Retina (tissue), 1 donor: Measurements from ENCODE around the gene PRKCZ.
A peak's percentile ranks its signal among the peaks of the same experiment; 100 is the strongest.

ENCODE experiments used
- DNase-seq: peaks from one replicate; pipeline ENCODE4 v3.0.0-alpha.2; 2016

Gene PRKCZ

GRCh38 chr1:2070016-2070415 lies 19.8 kb downstream of the PRKCZ start:
- no peak for DNase-seq

- DNase-seq = no peak
Observed at GRCh38 chr1:2070800-2071530, 20.8 kb downstream of the PRKCZ start.

DNA sequence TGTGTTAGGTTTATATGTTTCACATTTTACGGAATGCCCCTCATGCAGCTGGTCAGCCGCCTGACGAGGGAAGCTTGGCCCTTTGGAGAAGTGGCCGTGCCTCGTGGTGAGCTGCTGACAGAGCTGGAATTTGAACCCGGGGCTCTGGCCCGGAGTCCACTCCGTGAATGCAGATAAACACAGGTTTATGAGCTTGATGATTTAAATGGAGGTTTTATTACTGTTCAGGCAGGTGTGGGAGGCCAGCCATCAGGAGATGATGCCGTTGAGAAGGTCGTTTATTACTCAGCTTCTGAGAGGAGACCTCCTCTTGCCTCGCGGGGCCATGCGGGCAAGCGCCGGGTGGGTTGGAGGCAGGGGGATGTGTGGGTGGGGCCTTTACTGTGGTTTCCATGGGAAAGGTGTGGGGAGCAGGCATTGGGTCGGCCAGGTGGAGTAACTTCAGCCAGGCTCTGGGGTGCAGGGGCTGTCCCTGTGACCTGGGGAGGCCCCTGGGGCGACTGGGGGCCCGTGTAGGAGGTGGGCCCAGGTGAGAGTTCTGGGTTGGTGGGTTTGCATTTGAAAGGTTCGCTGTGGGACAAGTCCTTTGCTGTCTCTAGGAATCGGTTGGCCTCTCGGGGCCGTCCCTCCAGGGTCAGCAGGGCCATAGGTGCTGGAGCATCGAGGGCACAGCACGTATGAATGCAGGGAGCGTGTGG lies 22.0 kb downstream of the PRKCZ start:
- DNase-seq = no peak

DNA sequence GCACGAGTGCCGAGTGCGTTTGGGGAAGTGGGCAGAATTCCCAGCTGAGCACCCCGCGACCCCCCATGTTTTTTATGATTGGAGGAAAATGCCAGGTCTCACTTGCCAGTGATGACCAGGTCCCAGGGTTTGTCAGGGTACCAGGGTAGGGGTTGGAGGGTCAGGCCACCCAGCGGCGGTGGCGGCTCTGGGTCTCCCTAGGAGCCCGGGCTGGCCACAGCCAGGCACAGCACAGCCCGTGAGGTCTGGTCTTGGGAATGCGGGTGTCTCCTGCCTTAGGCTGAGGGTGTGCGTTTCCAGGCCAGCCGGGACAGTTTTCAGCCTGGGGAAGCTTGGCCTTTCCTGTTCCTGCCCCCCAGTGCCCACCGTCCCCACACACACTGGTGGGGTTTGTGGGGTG lies 22.7 kb downstream of the PRKCZ start:
- no peak for DNase-seq

GRCh38 chr1:2073382-2074230 lies 23.4 kb downstream of the PRKCZ start:
- DNase-seq = peak; percentile 93

GRCh38 chr1:2074396-2074795 lies 24.2 kb downstream of the PRKCZ start:
- peak; percentile 52 for DNase-seq

DNA sequence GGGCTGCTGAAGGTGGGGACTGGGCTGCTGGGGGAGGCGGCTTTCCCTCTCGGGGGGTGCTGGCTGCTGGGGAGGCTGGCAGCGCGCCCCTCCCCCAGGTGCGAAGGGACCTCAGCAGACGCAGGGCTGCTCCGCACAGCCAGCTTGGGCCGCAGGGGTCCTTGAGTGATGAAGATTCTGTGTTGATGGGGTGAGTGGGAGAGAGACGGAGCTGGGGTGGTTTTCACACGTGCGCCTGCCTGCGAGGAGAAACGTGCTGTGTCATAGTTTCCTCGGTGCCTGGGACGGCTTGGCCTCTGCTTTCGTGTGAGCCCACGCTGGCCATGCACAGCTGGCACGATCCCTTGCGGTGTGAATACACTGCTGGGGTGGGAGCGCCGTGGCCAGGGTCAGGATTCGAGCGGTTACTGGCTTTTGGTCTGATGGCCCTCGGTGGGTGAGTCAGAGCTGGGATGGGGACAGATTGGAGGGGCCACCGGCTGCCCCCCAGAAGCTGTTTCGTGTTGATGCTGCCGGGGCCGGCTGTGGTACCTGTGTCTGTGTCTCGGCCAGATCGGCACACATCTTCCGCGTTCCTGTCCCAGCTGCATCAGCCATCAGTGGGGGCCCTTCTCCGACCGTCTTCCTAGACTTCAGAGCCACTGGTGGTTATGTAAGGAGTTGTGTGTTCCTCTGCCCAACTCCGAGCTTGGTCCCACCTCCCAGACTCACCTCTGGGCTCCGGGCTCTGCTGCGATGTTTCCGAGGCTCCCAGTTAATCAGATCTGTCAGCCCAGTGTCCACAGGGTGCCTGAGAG lies 24.9 kb downstream of the PRKCZ start:
- peak; percentile 52 for DNase-seq

- DNase-seq = no peak
Observed at GRCh38 chr1:2076826-2077225, 26.6 kb downstream of the PRKCZ start.

DNA sequence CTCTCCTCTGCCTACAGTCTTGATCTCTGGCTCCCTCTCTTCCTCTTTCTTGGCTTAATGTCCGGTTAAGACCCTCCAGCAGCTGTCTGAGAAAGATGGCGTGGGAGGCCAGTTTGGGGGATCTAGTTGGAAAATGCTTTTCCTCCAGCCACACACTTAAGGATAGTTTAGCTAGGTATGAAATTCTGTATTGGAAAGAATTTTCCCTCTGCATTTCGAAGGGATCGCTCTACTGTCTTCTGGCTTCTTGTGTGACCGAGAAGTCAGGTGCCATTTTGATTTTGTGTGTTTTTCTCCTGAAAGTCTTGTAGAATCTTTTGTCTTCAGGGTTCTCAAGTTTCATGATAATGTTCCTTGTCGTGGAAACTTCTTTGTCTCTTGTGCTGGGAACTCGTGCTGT lies 28.0 kb downstream of the PRKCZ start:
- DNase-seq = no peak

- no peak for DNase-seq
Observed at GRCh38 chr1:2079396-2080085, 29.3 kb downstream of the PRKCZ start.

DNA sequence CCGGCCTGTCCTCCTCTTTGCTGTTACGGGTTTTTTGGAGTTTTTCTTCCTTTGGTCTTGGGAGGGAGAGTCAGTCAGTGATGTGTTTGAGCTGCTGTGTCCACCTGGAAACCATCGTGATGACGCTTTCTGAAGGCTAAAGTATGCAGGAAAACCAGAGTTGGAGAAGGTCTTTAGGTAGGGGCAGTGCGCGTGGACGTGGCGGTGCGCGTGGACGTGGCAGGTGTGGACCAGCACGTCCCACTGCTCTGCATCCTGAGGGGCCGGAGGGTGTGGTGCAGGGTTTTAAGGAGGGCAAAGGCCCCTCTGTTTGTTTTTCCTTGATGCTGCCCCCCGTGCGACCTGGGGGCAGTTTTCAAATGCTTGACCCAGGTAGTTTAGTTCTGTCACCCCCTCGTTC lies 29.9 kb downstream of the PRKCZ start:
- no peak for DNase-seq

DNA sequence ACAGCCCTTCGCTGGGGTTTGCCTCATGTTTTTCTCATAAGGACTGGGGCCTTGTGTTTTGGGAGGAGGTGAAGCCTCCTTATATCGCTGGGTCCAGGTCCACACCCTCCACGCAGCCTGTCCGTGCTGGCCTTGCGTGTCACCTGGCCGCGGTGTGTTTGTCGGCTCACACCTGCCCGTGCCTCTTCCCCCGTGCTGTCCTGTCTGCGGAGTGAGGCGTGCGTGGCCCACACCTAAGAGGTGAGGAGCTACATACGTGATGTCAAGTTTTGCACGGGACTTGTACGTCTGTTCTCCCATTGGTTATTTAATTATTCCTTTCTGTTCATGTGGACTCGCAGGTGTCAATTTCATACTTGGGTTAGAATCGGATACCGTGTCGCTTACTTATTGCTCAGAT lies 30.7 kb downstream of the PRKCZ start:
- no peak for DNase-seq

DNA sequence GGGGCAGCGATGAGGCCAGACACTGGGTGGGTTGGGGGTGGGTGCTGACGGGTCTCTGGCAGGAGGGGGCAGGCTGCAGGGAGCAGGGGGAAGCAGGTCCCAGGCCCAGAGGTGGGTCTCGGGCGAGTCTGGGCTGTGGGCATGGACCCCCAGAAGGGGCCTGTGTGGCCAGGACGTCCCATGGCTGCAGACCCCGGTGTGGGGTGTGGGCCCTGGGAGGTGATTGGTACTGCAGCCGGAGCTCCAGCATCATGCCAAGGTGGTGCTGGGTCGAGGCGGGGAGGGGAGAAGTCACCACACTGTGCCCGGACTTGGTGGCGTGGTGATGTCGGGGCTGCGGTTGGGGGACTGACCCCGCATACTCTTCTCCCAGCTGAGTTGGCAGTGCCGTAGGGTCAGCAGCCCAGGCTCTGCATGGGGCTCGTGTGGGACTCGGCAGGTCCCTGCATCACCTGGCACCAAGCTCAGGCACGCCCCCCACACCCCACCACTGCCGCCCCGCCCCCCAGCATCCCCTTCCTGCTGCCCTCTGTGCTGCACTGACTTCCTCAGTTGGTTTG lies 31.2 kb downstream of the PRKCZ start:
- DNase-seq = no peak

DNA sequence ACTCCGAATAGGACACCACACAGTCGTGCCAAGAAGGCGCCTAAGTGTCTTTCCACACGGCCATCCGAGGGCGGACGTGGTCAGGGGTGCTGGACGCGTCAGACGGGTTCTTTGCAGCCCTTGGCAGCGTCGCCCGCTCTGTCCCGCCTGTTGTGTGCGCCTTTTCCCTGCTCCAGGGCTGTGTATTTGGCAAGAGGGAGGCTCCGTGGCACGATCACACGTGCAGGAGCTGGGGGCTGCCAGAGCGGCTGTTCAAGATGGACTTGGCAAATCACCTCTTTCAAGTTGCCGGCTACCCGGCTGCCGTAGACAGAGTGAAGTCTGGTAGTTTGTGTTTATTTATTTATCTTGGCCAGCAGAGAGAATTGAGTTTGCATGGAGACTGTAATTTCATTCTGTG lies 31.9 kb downstream of the PRKCZ start:
- no peak for DNase-seq

GRCh38 chr1:2083666-2084065 lies 33.5 kb downstream of the PRKCZ start:
- DNase-seq = no peak

- no peak for DNase-seq
Observed at GRCh38 chr1:2084306-2084705, 34.1 kb downstream of the PRKCZ start.

- no peak for DNase-seq
Observed at GRCh38 chr1:2085080-2085479, 34.9 kb downstream of the PRKCZ start.

GRCh38 chr1:2086446-2087078 lies 36.4 kb downstream of the PRKCZ start:
- DNase-seq = peak; percentile 40

GRCh38 chr1:2087766-2088165 lies 37.6 kb downstream of the PRKCZ start:
- DNase-seq = no peak

GRCh38 chr1:2088458-2088857 lies 38.2 kb downstream of the PRKCZ start:
- DNase-seq = peak; percentile 72

GRCh38 chr1:2089051-2089450 lies 38.8 kb downstream of the PRKCZ start:
- DNase-seq = no peak
